ENCODE results near the gene TEX36.
"Not testable (repeated sequence)": the region's sequence is repeated elsewhere in the genome, so short reads cannot be mapped to it uniquely, and the experiment has no call there.

Gene TEX36

DNA sequence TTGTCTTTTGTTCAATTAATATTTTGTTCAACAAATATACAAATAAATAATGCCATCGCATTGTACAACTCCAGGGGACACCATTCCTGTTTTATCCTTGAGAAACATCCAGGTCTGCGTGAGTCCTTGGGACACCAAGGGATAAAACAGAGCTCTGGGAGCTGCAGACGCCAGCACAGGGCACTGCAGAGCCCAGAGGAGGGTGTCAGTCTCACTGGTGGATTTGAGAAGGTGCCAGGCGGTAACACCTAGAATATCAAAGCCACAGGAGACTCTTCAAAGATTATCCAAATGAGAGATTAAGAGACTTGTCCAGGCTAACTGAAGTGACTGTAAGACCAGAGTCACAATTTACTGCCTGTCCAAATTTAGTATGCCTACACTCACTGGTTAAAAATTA lies 55.3 kb downstream of the TEX36 start:
- in situ Hi-C loops (cut with HindIII; ENCODE audit: low sequenced_read_pairs): no loop called here
- H3K4me3 ChIP-seq (ENCODE audit: low read depth, low read length): no peak overlapping the region
- TF ChIP-seq, protein P1, sequence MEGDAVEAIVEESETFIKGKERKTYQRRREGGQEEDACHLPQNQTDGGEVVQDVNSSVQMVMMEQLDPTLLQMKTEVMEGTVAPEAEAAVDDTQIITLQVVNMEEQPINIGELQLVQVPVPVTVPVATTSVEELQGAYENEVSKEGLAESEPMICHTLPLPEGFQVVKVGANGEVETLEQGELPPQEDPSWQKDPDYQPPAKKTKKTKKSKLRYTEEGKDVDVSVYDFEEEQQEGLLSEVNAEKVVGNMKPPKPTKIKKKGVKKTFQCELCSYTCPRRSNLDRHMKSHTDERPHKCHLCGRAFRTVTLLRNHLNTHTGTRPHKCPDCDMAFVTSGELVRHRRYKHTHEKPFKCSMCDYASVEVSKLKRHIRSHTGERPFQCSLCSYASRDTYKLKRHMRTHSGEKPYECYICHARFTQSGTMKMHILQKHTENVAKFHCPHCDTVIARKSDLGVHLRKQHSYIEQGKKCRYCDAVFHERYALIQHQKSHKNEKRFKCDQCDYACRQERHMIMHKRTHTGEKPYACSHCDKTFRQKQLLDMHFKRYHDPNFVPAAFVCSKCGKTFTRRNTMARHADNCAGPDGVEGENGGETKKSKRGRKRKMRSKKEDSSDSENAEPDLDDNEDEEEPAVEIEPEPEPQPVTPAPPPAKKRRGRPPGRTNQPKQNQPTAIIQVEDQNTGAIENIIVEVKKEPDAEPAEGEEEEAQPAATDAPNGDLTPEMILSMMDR (IDR thresholded peaks at IDR 0.05; ENCODE audit: low read depth, low read length): no peak
- DNase-seq (ENCODE audit: low read depth, low spot score): no peak

DNA sequence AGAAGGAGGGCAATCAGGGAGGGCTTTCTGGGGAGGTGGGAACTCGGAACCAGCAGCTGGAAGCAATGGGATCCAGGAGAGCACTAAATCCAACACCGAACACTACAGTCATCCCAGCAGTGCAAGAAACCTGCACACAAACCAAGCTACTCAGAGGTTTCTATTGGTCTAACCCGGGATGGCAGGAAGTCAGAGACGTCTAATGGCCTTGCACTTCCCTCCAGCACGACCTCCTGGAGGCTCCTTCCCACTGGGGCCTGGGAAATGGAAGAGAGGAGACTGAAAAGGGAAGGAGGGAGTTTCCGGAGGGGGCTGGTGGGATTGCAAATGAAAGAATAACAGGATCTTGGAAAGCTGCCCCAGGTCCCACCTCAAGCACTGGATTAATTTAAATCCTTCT lies 56.3 kb downstream of the TEX36 start:
- DNase-seq (ENCODE audit: low read depth, low spot score): no peak
- no peak overlapping the region for H3K4me3 ChIP-seq (ENCODE audit: low read depth, low read length)
- TF ChIP-seq, protein P1 (IDR thresholded peaks at IDR 0.05; ENCODE audit: low read depth, low read length): no peak
- in situ Hi-C loops (cut with HindIII; ENCODE audit: low sequenced_read_pairs): no loop called here

DNA sequence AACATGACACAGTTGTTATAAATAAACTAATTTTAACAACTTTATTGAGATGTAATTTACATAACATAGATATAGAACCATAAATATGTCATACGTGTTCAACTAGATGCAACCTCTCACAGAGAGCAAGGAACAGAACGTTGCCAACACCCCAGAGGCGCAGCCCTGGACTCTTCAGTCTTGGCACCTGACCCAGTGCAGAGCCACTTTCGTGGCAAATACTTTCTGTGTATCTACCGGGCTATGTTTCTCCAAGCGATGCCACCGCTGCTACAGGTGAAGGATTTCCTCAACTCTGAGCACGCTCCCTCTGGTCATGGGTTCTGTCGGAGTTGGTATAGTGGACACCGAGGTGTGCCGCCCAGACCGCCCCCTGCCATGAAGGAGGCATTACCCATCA lies 57.4 kb downstream of the TEX36 start:
- no peak for DNase-seq (ENCODE audit: low read depth, low spot score)
- TF ChIP-seq, protein P1 (IDR thresholded peaks at IDR 0.05; ENCODE audit: low read depth, low read length): no peak
- H3K4me3 ChIP-seq (ENCODE audit: low read depth, low read length): no peak overlapping the region
- in situ Hi-C loops (cut with HindIII; ENCODE audit: low sequenced_read_pairs): no loop called here

DNA sequence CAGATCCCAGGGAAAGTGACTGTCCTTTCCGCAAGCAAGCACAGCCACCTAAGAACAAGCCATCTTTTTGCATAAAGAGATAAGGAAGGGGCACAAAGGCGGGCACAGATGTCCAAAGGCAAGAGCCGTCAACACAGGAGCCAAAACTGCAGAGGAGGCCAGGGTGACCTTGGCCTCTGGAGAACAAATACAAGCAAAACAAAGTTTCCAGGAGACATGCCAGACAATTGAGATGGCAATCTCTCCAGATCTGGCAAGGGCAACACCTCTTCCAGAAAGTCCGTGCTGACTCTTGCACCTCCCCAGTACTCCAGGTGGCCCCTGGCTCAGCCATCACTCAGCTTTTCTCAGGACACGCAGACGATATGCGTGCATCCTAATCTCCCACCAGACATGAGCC lies 58.2 kb downstream of the TEX36 start:
- DNase-seq (ENCODE audit: low read depth, low spot score): no peak
- in situ Hi-C loops (cut with HindIII; ENCODE audit: low sequenced_read_pairs): no loop called here
- no peak overlapping the region for H3K4me3 ChIP-seq (ENCODE audit: low read depth, low read length)
- TF ChIP-seq, protein P1 (IDR thresholded peaks at IDR 0.05; ENCODE audit: low read depth, low read length): no peak

DNA sequence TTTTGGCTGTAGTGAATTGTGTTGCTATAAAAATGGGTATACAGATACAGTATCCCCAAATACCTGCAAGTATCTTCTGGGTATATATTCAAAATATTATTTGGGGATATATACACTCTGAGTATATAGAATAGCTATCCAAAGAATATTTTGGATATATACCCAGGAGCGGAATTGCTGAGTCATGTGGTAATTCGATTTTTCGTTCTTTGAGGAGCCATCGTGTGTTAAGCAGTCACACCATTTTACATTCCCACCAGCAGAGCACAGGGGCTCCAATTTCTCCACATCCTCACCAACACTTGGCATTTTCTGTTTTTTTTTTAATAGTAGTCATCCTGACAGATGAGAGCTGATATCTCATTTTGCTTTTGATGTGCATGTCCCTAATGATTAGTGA lies 61.9 kb downstream of the TEX36 start:
- in situ Hi-C loops (cut with HindIII; ENCODE audit: low sequenced_read_pairs): no loop called here
- no peak for DNase-seq (ENCODE audit: low read depth, low spot score)
- H3K4me3 ChIP-seq (ENCODE audit: low read depth, low read length): no peak overlapping the region
- TF ChIP-seq, protein P1 (IDR thresholded peaks at IDR 0.05; ENCODE audit: low read depth, low read length): no peak

DNA sequence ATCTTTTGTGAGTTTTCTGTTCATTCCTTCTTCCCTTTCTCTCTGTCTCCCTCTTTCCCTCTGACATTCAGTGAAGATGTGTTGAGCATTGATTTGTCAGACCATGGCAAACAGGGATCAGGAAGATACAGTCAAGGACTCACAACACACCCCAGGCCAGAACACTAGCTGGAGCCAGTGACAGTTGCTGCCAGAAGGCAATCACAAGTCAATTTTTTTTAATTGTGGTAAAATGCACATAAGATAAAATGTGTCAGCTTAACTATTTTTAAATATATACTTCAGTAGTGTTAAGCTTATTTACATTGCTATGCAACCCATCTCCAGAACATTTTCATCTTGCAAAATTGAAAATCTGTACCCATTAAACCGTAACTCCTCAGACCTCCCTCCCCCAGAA lies 62.6 kb downstream of the TEX36 start:
- in situ Hi-C loops (cut with HindIII; ENCODE audit: low sequenced_read_pairs): no loop called here
- TF ChIP-seq, protein P1 (IDR thresholded peaks at IDR 0.05; ENCODE audit: low read depth, low read length): no peak
- DNase-seq (ENCODE audit: low read depth, low spot score): no peak
- no peak overlapping the region for H3K4me3 ChIP-seq (ENCODE audit: low read depth, low read length)

DNA sequence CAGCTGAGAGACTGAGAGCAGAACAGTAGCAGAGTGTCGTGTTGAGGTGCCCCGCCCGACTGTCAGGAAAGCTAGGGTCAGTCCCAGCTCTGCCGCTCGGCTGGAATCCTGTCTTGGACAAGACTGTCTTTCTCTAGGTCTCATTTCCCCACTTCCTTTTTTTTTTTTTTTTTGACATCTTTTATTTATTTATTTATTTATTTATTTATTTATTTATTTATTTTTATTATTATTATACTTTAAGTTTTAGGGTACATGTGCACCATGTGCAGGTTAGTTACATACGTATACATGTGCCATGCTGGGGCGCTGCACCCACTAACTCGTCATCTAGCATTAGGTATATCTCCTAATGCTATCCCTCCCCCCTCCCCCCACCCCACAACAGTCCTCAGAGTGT lies 69.9 kb downstream of the TEX36 start:
- in situ Hi-C loops (cut with HindIII; ENCODE audit: low sequenced_read_pairs); DNase-seq (ENCODE audit: low read depth, low spot score); H3K4me3 ChIP-seq (ENCODE audit: low read depth, low read length): not testable (repeated sequence)
